ENCODE measurements around the gene SLC22A2. TPM values are rescaled to one million over a fixed set of nuclear protein-coding genes. Genes with fewer than 3 reads are reported as not detected.

SLC22A2 gene
- total and polyA plus RNA-seq, 2 of the 13 experiments (the other 11 are each of a cell fraction or from before 2014, with no cell fraction given): not detected

DNA sequence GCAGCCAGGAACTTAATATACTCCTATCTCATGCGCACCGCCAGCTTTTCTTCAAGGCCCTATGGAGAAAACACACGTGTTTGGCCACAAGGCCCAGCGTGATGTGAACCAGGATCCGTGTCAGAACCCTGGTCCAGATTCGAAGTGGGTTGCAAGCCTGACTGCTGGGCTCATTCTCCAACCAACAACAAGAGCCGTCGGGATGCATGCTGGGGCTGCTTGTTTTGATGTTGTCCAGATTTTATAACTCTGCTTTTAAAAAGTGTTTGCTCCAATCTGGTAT, 463 bp upstream of the SLC22A2 start:
- Histone ChIP-seq H3K36me3 (replicated peaks in 1 of 2; ENCODE audit: control insufficient read depth in 1 of 2, insufficient read depth in 2 of 2, low read length in 2 of 2) (no peaks in the 10 kb centered on the region), H3K27ac (ENCODE audit: extremely low read length, insufficient read depth, low read length) (no peak overlapping the region), H3K4me2 (ENCODE audit: low read depth, low read length) (no peak overlapping the region), H3K9me3 (ENCODE audit: low read length) (no peaks in the 10 kb centered on the region), H3K4me3 (replicated peaks in 1 of 3; ENCODE audit: insufficient read depth in 1 of 3, low read depth in 2 of 3, low read length in 3 of 3) (no peak overlapping the region), H3K9ac (ENCODE audit: insufficient read depth, low read depth, low read length) (no peak overlapping the region), H3K79me2 (ENCODE audit: insufficient read depth, low read length) (no peaks in the 10 kb centered on the region), H2AFZ (ENCODE audit: low read length) (no peak overlapping the region), H4K20me1 (ENCODE audit: insufficient read depth, low read length) (no peaks in the 10 kb centered on the region), H3K27me3 (ENCODE audit: control insufficient read depth in 1 of 2, insufficient read depth in 2 of 2, low read length in 2 of 2) (peaks cover 5 to 20% of the 10 kb centered on the region in 2 experiments; a peak in 3 of 5 replicates), H3K4me1 (ENCODE audit: insufficient read depth, low read length) (peaks cover 18% of the 10 kb centered on the region)
- in situ Hi-C loops (cut with HindIII; ENCODE audit: extremely low pct_ligation_motif_present, low pct_unique_long_range_greater_than_20kb): no loop called here
- ATAC-seq (no peak), DNase-seq (ENCODE audit: low spot score) (no peak), FAIRE-seq (no peak)
- intact Hi-C loops (cut with micrococcal nuclease; ENCODE audit: unreplicated experiment): loop anchor here (10.0 kb wide), 1 partner anchor 124 kb away; no protein-coding TSS in a partner anchor
- TF ChIP-seq PCBP1 (IDR thresholded peaks at IDR 0.05; ENCODE audit: borderline replicate concordance, low read depth, low read length) (no peak), ZNF720 (CRISPR knock-in tag; IDR thresholded peaks at IDR 0.05) (no peak), MXD4 (CRISPR knock-in tag; IDR thresholded peaks at IDR 0.05) (no peak), ZSCAN29 (CRISPR knock-in tag; conservative IDR thresholded peaks at IDR 0.05) (no peak), NCOA5 (CRISPR knock-in tag; IDR thresholded peaks at IDR 0.05) (no peak), TP53 (CRISPR knock-in tag; conservative IDR thresholded peaks at IDR 0.05) (no peak), ZNF792 (CRISPR knock-in tag; IDR thresholded peaks at IDR 0.05) (no peak), ZNF782 (CRISPR knock-in tag; IDR thresholded peaks at IDR 0.05; ENCODE audit: borderline replicate concordance) (no peak), ZNF441 (CRISPR knock-in tag; IDR thresholded peaks at IDR 0.05; ENCODE audit: borderline replicate concordance) (no peak), CHCHD3 (CRISPR knock-in tag; IDR thresholded peaks at IDR 0.05) (no peak), ZNF775 (CRISPR knock-in tag; IDR thresholded peaks at IDR 0.05; ENCODE audit: borderline replicate concordance) (no peak), SALL1 (CRISPR knock-in tag; IDR thresholded peaks at IDR 0.05) (no peak), MED13 (CRISPR knock-in tag; IDR thresholded peaks at IDR 0.05) (no peak), SSRP1 (CRISPR knock-in tag; IDR thresholded peaks at IDR 0.05) (no peak)
- TF ChIP-seq, protein P1, sequence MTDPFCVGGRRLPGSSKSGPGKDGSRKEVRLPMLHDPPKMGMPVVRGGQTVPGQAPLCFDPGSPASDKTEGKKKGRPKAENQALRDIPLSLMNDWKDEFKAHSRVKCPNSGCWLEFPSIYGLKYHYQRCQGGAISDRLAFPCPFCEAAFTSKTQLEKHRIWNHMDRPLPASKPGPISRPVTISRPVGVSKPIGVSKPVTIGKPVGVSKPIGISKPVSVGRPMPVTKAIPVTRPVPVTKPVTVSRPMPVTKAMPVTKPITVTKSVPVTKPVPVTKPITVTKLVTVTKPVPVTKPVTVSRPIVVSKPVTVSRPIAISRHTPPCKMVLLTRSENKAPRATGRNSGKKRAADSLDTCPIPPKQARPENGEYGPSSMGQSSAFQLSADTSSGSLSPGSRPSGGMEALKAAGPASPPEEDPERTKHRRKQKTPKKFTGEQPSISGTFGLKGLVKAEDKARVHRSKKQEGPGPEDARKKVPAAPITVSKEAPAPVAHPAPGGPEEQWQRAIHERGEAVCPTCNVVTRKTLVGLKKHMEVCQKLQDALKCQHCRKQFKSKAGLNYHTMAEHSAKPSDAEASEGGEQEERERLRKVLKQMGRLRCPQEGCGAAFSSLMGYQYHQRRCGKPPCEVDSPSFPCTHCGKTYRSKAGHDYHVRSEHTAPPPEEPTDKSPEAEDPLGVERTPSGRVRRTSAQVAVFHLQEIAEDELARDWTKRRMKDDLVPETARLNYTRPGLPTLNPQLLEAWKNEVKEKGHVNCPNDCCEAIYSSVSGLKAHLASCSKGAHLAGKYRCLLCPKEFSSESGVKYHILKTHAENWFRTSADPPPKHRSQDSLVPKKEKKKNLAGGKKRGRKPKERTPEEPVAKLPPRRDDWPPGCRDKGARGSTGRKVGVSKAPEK (CRISPR knock-in tag; IDR thresholded peaks at IDR 0.05; ENCODE audit: borderline replicate concordance): no peak
- TF ChIP-seq, protein P2, sequence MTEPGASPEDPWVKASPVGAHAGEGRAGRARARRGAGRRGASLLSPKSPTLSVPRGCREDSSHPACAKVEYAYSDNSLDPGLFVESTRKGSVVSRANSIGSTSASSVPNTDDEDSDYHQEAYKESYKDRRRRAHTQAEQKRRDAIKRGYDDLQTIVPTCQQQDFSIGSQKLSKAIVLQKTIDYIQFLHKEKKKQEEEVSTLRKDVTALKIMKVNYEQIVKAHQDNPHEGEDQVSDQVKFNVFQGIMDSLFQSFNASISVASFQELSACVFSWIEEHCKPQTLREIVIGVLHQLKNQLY (CRISPR knock-in tag; IDR thresholded peaks at IDR 0.05): no peak
- TF ChIP-seq, protein P3, sequence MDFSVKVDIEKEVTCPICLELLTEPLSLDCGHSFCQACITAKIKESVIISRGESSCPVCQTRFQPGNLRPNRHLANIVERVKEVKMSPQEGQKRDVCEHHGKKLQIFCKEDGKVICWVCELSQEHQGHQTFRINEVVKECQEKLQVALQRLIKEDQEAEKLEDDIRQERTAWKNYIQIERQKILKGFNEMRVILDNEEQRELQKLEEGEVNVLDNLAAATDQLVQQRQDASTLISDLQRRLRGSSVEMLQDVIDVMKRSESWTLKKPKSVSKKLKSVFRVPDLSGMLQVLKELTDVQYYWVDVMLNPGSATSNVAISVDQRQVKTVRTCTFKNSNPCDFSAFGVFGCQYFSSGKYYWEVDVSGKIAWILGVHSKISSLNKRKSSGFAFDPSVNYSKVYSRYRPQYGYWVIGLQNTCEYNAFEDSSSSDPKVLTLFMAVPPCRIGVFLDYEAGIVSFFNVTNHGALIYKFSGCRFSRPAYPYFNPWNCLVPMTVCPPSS (IDR thresholded peaks at IDR 0.05): no peak
- TF ChIP-seq, protein P4, sequence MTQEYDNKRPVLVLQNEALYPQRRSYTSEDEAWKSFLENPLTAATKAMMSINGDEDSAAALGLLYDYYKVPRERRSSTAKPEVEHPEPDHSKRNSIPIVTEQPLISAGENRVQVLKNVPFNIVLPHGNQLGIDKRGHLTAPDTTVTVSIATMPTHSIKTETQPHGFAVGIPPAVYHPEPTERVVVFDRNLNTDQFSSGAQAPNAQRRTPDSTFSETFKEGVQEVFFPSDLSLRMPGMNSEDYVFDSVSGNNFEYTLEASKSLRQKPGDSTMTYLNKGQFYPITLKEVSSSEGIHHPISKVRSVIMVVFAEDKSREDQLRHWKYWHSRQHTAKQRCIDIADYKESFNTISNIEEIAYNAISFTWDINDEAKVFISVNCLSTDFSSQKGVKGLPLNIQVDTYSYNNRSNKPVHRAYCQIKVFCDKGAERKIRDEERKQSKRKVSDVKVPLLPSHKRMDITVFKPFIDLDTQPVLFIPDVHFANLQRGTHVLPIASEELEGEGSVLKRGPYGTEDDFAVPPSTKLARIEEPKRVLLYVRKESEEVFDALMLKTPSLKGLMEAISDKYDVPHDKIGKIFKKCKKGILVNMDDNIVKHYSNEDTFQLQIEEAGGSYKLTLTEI (CRISPR knock-in tag; conservative IDR thresholded peaks at IDR 0.05): no peak
- TF ChIP-seq, protein P5, sequence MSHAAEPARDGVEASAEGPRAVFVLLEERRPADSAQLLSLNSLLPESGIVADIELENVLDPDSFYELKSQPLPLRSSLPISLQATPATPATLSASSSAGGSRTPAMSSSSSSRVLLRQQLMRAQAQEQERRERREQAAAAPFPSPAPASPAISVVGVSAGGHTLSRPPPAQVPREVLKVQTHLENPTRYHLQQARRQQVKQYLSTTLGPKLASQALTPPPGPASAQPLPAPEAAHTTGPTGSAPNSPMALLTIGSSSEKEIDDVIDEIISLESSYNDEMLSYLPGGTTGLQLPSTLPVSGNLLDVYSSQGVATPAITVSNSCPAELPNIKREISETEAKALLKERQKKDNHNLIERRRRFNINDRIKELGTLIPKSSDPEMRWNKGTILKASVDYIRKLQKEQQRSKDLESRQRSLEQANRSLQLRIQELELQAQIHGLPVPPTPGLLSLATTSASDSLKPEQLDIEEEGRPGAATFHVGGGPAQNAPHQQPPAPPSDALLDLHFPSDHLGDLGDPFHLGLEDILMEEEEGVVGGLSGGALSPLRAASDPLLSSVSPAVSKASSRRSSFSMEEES (CRISPR knock-in tag; IDR thresholded peaks at IDR 0.05): no peak
- BruUV-seq (replicated peaks): no TSS peak
- ChIA-PET POLR2A (no interaction called here), CTCF (ENCODE audit: low intra/inter-chr PET ratio, low total read pairs) (no interaction called here)
- whole genome bisulfite sequencing (ENCODE audit: low lambda C conversion rate): 72% methylated on average over 8 of the region's 8 CpGs

Data from HepG2 (cell line).